RWPE1 (cell line): ENCODE results near the gene FAM234A.

Source experiments
- CTCF ChIA-PET: fragments of 350-600 bp; sonication (Branson Sonifier 250); formaldehyde crosslinking; extraction: SDS; loops from one replicate; lab custom pipeline; 2021; lab: Yijun Ruan, JAX
- POLR2A ChIA-PET: fragments of 400-600 bp; formaldehyde crosslinking; extraction: SDS; loops from one replicate; lab custom pipeline; 2020; ENCODE audit warnings: antibody characterized with exemption; ENCODE audit not compliant: low non-redundant PET; lab: Yijun Ruan, JAX
- DNase-seq: peaks from one replicate; pipeline ENCODE4 v3.0.0; 2012; ENCODE audit warnings: low spot score
- H3K27ac ChIP-seq: fragments of 450-650 bp; 2 replicates; pipeline ENCODE4 v1.5.1; 2017
- CTCF ChIP-seq: fragments of 450-650 bp; conservative IDR thresholded peaks from 2 replicates; pipeline ENCODE4 v1.5.1; 2017; ENCODE audit warnings: low read depth, mild to moderate bottlenecking

The FAM234A gene

GRCh38 chr16:291539-291938 is 56.9 kb downstream of the FAM234A start:
- no peak overlapping the region for H3K27ac ChIP-seq
- no peak for TF ChIP-seq CTCF
- ChIA-PET CTCF (interaction anchor here (0.8 kb wide), 1 partner anchor 71 kb away, joined by 3 read pairs; no protein-coding TSS in a partner anchor), POLR2A (no interaction called here)
- DNase-seq = no peak

GRCh38 chr16:293043-293775 is 58.6 kb downstream of the FAM234A start:
- no peak for TF ChIP-seq CTCF
- DNase-seq = no peak
- no peak overlapping the region for H3K27ac ChIP-seq
- CTCF ChIA-PET = interaction anchor here (0.7 kb wide), 1 partner anchor 10 kb away, joined by 4 read pairs; no protein-coding TSS in a partner anchor
- POLR2A ChIA-PET = no interaction called here

GRCh38 chr16:296276-296675 is 61.7 kb downstream of the FAM234A start:
- no peak for DNase-seq
- H3K27ac ChIP-seq = no peak overlapping the region
- TF ChIP-seq CTCF = no peak
- ChIA-PET POLR2A (no interaction called here), CTCF (no interaction called here)

- POLR2A ChIA-PET = no interaction called here
- no peak overlapping the region; the same call in 1 of the 2 replicates for H3K27ac ChIP-seq
- no peak for DNase-seq
- TF ChIP-seq CTCF = no peak
- CTCF ChIA-PET = no interaction called here
Observed at GRCh38 chr16:296806-297510, 62.3 kb downstream of the FAM234A start.

GRCh38 chr16:297832-298231 is 63.2 kb downstream of the FAM234A start:
- ChIA-PET CTCF (no interaction called here), POLR2A (no interaction called here)
- TF ChIP-seq CTCF = no peak
- H3K27ac ChIP-seq = no peak overlapping the region
- no peak for DNase-seq

GRCh38 chr16:301235-301634 is 66.6 kb downstream of the FAM234A start:
- ChIA-PET POLR2A (no interaction called here), CTCF (no interaction called here)
- TF ChIP-seq CTCF = no peak
- DNase-seq = no peak
- H3K27ac ChIP-seq = no peak overlapping the region
